IMR-90 (cell line): ENCODE data around the gene MRPL4.
A peak's percentile ranks its signal among the peaks of the same experiment; 100 is the strongest.

ENCODE experiments used
- BHLHE40 ChIP-seq: fragments of 150-350 bp; IDR thresholded peaks from 2 replicates; pipeline ENCODE4 v1.6.1; 2016; ENCODE audit warnings: mild to moderate bottlenecking, low read depth, low read length
- CEBPB ChIP-seq: IDR thresholded peaks from 2 replicates; pipeline ENCODE4 v1.6.1; 2012; ENCODE audit warnings: low read depth, low read length, improper control_type of control experiment
- CHD1 ChIP-seq: IDR thresholded peaks from 2 replicates; pipeline ENCODE4 v1.6.1; 2012; ENCODE audit warnings: low read depth, low read length, improper control_type of control experiment
- CTCF ChIP-seq: conservative IDR thresholded peaks from 2 replicates; pipeline ENCODE4 v1.5.1; 2012; ENCODE audit warnings: mild to moderate bottlenecking, low read depth, low read length, improper control_type of control experiment
- ELK1 ChIP-seq: fragments of 150-350 bp; IDR thresholded peaks from 2 replicates; pipeline ENCODE4 v1.6.1; 2016; ENCODE audit warnings: low read depth, mild to moderate bottlenecking, low read length, moderate library complexity, borderline replicate concordance
- FOS ChIP-seq: fragments of 150-350 bp; IDR thresholded peaks from 2 replicates; pipeline ENCODE4 v1.6.1; 2016; ENCODE audit warnings: low read depth, low read length
- MAFK ChIP-seq: IDR thresholded peaks from 2 replicates; pipeline ENCODE4 v1.6.1; 2012; ENCODE audit warnings: low read depth, low read length, improper control_type of control experiment
- MAZ ChIP-seq: IDR thresholded peaks from 2 replicates; pipeline ENCODE4 v1.6.1; 2012; ENCODE audit warnings: low read depth, mild to moderate bottlenecking, low read length, improper control_type of control experiment, moderate library complexity, borderline replicate concordance
- MXI1 ChIP-seq: IDR thresholded peaks from 2 replicates; pipeline ENCODE4 v1.6.1; 2012; ENCODE audit warnings: low read depth, mild to moderate bottlenecking, low read length, moderate library complexity, borderline replicate concordance
- POLR2A ChIP-seq: IDR thresholded peaks from 2 replicates; pipeline ENCODE4 v1.6.1; 2012; ENCODE audit warnings: mild to moderate bottlenecking, low read depth, low read length
- RAD21 ChIP-seq: IDR thresholded peaks from 2 replicates; pipeline ENCODE4 v1.6.1; 2012; ENCODE audit warnings: low read length, improper control_type of control experiment
- RFX5 ChIP-seq: IDR thresholded peaks from 2 replicates; pipeline ENCODE4 v1.8.0; 2012; ENCODE audit warnings: low read depth, mild to moderate bottlenecking, low read length, moderate library complexity
- USF2 ChIP-seq: fragments of 150-350 bp; IDR thresholded peaks from 2 replicates; pipeline ENCODE4 v1.6.1; 2017; ENCODE audit warnings: mild to moderate bottlenecking, antibody characterized with exemption, low read length, low read depth

- no peak; the same call in 1 of the 2 replicates for TF ChIP-seq POLR2A
- no peak for TF ChIP-seq RAD21
- no peak for TF ChIP-seq ELK1
- no peak for TF ChIP-seq CTCF
- TF ChIP-seq MXI1, result no peak
- TF ChIP-seq USF2, result no peak
- TF ChIP-seq RFX5, result no peak
- TF ChIP-seq CHD1, result no peak
- no peak for TF ChIP-seq CEBPB
- TF ChIP-seq FOS, result no peak
- TF ChIP-seq MAZ, result peak; percentile 56; the same call in 1 of the 2 replicates
- no peak for TF ChIP-seq MAFK
- no peak for TF ChIP-seq BHLHE40
Observed at GRCh38 chr19:10290876-10291553, 39.0 kb downstream of the MRPL4 start.
